Endothelial cell (in vitro differentiated cells): ENCODE data around the gene ROBO2. TPM values are rescaled to one million over a fixed set of nuclear protein-coding genes. Genes with fewer than 3 reads are reported as not detected.

ENCODE experiments used
- DNase-seq: peaks from one replicate; pipeline ENCODE4 v3.0.0; 2021; ENCODE audit warnings: low spot score
- H3K27ac Mint-ChIP-seq: one replicate; pipeline ENCODE4 v1.8.0; 2021; ENCODE audit warnings: mixed read lengths, inconsistent platforms; ENCODE audit not compliant: unreplicated experiment
- H3K27me3 Mint-ChIP-seq: one replicate; pipeline ENCODE4 v1.8.0; 2021; ENCODE audit warnings: mild to moderate bottlenecking, moderate library complexity, mixed read lengths, inconsistent platforms; ENCODE audit not compliant: unreplicated experiment
- H3K36me3 Mint-ChIP-seq: one replicate; pipeline ENCODE4 v1.8.0; 2021; ENCODE audit warnings: mild to moderate bottlenecking, low read depth, mixed read lengths, inconsistent platforms; ENCODE audit not compliant: unreplicated experiment
- H3K4me1 Mint-ChIP-seq: one replicate; pipeline ENCODE4 v1.8.0; 2021; ENCODE audit warnings: mild to moderate bottlenecking, mixed read lengths, inconsistent platforms; ENCODE audit not compliant: unreplicated experiment
- H3K4me3 Mint-ChIP-seq: one replicate; pipeline ENCODE4 v1.8.0; 2021; ENCODE audit warnings: mild to moderate bottlenecking, mixed read lengths, inconsistent platforms; ENCODE audit not compliant: unreplicated experiment
- H3K9me3 Mint-ChIP-seq: one replicate; pipeline ENCODE4 v1.8.0; 2021; ENCODE audit warnings: mixed read lengths, inconsistent platforms; ENCODE audit not compliant: unreplicated experiment
- total RNA-seq: library from RNA; stranded (reverse); fragmentation: NEBNext Ultra II Directional; extraction: Animal tissue kit (Norgen Biotek cat#: 25700); gene quantifications from one replicate; pipeline ENCODE4 v1.2.1, GENCODE V29; 2021; ENCODE audit not compliant: unreplicated experiment
- TF ChIP-seq, protein P1 (sequence below): fragments of 200-600 bp; sonication (generic); IDR thresholded peaks from one replicate; pipeline ENCODE4 v1.5.0; 2021; ENCODE audit warnings: antibody characterized with exemption; ENCODE audit not compliant: unreplicated experiment

The ROBO2 gene
- total RNA-seq, 1 donor from 2014 or later = 2.5 TPM

DNA sequence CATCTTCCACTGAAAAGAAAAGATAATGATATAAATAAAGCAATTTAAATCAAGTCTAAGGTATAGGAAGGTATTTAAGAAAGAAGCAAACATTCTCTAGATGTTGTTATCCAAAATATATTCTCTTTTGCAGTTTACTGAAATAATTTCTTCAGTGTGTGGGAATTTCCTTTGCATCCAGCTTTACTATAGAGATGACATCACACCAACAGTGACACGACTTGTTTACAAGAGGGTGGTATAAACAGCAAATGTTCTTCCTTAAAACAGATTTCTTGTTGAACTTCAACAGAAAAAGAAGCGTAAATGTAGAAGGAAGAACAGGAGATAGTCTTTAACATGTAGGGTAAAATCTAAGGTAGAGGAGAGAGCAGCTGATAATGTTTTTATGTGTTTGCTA, 202.5 kb downstream of the ROBO2 start:
- Mint-ChIP-seq H3K27ac (no peak overlapping the region), H3K27me3 (no peaks in the 10 kb centered on the region), H3K4me1 (no peaks in the 10 kb centered on the region), H3K9me3 (no peaks in the 10 kb centered on the region), H3K4me3 (no peak overlapping the region), H3K36me3 (no peaks in the 10 kb centered on the region)
- TF ChIP-seq, protein P1, sequence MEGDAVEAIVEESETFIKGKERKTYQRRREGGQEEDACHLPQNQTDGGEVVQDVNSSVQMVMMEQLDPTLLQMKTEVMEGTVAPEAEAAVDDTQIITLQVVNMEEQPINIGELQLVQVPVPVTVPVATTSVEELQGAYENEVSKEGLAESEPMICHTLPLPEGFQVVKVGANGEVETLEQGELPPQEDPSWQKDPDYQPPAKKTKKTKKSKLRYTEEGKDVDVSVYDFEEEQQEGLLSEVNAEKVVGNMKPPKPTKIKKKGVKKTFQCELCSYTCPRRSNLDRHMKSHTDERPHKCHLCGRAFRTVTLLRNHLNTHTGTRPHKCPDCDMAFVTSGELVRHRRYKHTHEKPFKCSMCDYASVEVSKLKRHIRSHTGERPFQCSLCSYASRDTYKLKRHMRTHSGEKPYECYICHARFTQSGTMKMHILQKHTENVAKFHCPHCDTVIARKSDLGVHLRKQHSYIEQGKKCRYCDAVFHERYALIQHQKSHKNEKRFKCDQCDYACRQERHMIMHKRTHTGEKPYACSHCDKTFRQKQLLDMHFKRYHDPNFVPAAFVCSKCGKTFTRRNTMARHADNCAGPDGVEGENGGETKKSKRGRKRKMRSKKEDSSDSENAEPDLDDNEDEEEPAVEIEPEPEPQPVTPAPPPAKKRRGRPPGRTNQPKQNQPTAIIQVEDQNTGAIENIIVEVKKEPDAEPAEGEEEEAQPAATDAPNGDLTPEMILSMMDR = no peak
- DNase-seq = no peak

DNA sequence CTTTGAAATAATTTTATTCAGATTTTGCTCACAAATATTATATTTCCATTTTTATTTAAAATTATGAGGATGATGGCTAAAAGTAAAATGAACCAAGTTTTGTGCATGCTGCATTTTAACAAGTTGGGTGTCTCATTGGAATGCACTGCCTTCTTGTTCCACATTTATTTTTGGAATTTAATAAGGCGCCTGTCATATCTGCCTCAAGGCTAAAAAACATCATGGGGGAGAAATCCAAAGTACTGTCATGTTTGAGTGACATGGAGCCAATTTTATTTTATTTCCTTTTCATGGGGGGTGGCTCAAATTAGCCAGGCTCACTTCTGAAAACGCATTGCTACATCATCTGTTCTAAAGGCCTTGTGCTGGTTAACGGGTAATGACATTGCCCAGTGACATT, 205.1 kb downstream of the ROBO2 start:
- no peaks in the 10 kb centered on the region for H3K27me3 Mint-ChIP-seq
- no peak for DNase-seq
- TF ChIP-seq, protein P1 = no peak
- H3K4me1 Mint-ChIP-seq = no peaks in the 10 kb centered on the region
- no peaks in the 10 kb centered on the region for H3K9me3 Mint-ChIP-seq
- H3K36me3 Mint-ChIP-seq = no peaks in the 10 kb centered on the region
- H3K4me3 Mint-ChIP-seq = no peak overlapping the region
- no peak overlapping the region for H3K27ac Mint-ChIP-seq

- no peaks in the 10 kb centered on the region for H3K27me3 Mint-ChIP-seq
- H3K4me1 Mint-ChIP-seq = no peaks in the 10 kb centered on the region
- H3K27ac Mint-ChIP-seq = no peak overlapping the region
- TF ChIP-seq, protein P1 = no peak
- no peak for DNase-seq
- H3K4me3 Mint-ChIP-seq = no peak overlapping the region
- H3K9me3 Mint-ChIP-seq = no peaks in the 10 kb centered on the region
- H3K36me3 Mint-ChIP-seq = no peaks in the 10 kb centered on the region
These were observed 207.2 kb downstream of the ROBO2 start for GRCh38 chr3:77247061-77247460.

- Mint-ChIP-seq H3K27ac (no peak overlapping the region), H3K4me3 (no peak overlapping the region), H3K4me1 (no peaks in the 10 kb centered on the region), H3K9me3 (no peaks in the 10 kb centered on the region), H3K27me3 (no peaks in the 10 kb centered on the region), H3K36me3 (no peaks in the 10 kb centered on the region)
- DNase-seq = no peak
- TF ChIP-seq, protein P1 = no peak
These were observed 207.9 kb downstream of the ROBO2 start for GRCh38 chr3:77247817-77248216.

- no peaks in the 10 kb centered on the region for H3K36me3 Mint-ChIP-seq
- no peaks in the 10 kb centered on the region for H3K27me3 Mint-ChIP-seq
- no peak overlapping the region for H3K27ac Mint-ChIP-seq
- no peaks in the 10 kb centered on the region for H3K4me1 Mint-ChIP-seq
- TF ChIP-seq, protein P1 = no peak
- DNase-seq = no peak
- H3K9me3 Mint-ChIP-seq = no peaks in the 10 kb centered on the region
- H3K4me3 Mint-ChIP-seq = no peak overlapping the region
These were observed 208.5 kb downstream of the ROBO2 start for GRCh38 chr3:77248420-77248819.
